EH (cell line): ENCODE measurements around the gene PCDHGB4.
A peak's percentile ranks its signal among the peaks of the same experiment; 100 is the strongest.
"Not testable (repeated sequence)": the region's sequence is repeated elsewhere in the genome, so short reads cannot be mapped to it uniquely, and the experiment has no call there.

Source experiments
- DNase-seq: peaks from one replicate; pipeline ENCODE4 v3.0.0-alpha.2; 2015; ENCODE audit warnings: low read depth

PCDHGB4 gene

DNA sequence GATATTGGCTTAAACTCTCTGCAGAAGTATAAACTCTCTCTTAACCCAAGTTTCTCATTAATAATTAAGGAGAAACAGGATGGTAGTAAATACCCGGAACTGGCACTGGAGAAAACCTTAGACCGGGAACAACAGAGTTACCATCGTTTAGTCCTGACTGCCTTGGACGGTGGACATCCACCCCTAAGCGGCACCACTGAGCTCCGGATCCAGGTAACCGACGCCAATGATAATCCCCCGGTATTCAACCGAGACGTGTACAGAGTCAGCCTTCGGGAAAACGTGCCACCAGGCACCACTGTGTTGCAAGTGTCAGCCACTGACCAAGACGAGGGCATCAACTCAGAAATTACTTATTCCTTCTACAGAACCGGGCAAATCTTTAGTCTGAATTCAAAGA lies 11.1 kb downstream of the PCDHGB4 start:
- DNase-seq: no peak

DNA sequence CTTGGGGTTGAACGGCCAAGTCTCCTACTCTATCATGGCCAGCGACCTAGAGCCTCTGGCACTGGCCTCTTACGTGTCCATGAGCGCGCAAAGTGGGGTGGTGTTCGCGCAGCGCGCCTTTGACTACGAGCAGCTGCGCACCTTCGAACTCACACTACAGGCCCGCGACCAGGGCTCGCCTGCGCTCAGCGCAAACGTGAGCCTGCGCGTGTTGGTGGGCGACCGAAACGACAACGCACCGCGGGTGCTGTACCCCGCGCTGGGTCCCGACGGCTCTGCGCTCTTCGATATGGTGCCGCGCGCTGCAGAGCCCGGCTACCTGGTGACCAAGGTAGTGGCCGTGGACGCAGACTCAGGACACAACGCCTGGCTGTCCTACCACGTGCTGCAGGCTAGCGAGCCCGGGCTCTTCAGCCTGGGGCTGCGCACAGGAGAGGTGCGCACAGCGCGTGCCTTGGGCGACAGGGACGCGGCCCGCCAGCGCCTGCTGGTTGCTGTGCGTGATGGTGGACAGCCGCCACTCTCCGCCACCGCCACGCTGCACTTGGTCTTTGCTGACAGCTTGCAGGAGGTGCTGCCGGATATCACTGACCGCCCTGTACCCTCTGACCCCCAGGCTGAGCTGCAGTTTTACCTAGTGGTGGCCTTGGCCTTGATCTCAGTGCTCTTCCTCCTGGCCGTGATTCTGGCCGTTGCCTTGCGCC lies 12.2 kb downstream of the PCDHGB4 start:
- DNase-seq: no peak

DNA sequence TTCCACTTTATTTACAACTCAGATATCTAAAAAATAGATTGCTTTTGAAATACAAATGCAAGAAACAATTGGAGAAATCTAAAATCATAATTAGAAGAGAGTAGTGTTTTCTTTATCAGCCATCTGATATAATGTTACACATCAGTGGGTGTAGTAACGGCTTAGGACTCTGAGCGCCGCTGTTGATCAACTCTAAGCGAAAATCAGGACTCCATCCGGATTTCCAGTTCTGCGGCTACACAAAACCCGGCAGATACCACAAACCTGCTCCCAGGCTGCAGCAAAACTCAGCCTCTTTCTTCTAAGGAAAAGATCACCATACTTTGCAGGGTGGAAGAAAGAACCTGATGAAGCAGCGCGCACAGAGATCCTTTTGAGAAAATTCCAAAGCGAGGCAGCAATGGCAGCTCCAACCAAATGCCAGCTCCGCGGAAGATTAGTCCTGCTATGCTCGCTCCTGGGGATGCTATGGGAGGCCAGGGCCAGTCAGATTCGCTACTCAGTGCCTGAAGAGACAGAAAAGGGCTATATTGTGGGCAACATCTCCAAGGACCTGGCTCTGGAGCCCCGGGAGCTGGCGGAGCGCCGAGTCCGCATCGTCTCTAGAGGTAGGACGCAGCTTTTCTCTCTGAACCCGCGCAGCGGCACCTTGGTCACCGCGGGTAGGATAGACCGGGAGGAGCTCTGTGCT lies 15.2 kb downstream of the PCDHGB4 start, which contains the start of gene PCDHGA9:
TSS of gene PCDHGA9 (plus strand) at position 226 of the 691 bp plus-strand sequence. CDS start at position 401, 175 bp downstream.
- DNase-seq: peak; percentile 11

DNA sequence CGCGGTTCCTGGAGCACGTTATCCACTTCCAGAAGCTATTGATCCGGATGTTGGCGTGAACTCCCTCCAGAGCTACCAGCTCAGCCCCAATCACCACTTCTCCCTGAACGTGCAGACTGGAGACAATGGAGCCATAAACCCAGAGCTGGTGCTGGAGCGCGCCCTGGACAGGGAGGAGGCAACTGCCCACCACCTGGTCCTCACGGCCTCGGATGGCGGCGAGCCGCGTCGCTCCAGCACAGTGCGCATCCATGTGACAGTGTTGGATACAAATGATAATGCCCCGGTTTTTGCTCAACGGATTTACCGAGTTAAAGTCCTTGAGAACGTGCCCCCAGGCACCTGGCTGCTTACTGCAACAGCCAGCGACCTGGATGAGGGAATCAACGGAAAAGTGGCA lies 15.9 kb downstream of the PCDHGB4 start:
- no peak for DNase-seq

DNA sequence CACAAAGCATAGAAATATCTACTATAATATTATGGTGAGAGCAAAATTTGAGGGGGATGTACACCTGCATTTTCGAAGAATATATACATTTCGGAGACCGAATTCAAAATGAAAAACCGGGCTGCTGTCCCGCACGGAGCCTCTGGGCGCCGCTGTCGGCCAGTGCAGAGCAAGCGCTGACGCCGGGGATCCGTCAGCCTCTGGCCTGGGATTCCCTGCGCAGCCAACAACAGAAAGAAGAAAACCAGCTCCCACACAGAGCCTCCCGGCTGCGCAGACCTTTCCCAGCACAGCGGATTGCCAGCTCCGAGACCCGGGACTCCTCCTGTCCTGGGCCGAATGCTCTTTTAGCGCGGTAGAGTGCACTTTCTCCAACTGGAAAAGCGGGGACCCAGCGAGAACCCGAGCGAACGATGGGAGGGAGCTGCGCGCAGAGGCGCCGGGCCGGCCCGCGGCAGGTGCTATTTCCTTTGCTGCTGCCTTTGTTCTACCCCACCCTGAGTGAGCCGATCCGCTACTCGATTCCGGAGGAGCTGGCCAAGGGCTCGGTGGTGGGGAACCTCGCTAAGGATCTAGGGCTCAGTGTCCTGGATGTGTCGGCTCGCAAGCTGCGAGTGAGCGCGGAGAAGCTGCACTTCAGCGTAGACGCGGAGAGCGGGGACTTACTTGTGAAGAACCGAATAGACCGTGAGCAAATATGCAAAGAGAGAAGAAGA lies 20.4 kb downstream of the PCDHGB4 start, which contains the start of gene PCDHGB6:
TSS of gene PCDHGB6 (plus strand) at position 232 of the 716 bp plus-strand sequence. CDS start at position 414, 182 bp downstream.
- DNase-seq: peak; percentile 28

DNA sequence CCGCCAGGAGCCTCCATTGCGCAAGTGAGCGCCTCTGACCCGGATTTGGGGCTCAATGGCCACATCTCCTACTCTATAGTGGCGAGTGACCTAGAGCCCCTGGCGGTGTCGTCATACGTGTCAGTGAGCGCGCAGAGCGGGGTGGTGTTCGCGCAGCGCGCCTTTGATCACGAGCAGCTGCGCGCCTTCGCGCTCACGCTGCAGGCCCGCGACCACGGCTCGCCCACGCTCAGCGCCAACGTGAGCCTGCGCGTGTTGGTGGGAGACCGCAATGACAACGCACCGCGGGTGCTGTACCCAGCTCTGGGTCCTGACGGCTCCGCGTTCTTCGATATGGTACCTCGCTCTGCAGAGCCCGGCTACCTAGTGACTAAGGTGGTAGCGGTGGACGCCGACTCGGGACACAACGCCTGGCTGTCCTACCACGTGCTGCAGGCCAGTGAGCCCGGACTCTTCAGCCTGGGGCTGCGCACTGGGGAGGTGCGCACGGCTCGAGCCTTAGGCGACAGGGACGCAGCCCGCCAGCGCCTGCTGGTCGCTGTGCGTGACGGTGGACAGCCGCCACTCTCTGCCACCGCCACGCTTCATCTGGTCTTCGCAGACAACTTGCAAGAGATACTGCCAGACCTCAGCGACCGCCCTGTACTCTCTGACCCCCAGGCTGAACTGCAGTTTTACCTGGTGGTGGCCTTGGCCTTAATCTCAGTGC lies 22.3 kb downstream of the PCDHGB4 start:
- no peak for DNase-seq

DNA sequence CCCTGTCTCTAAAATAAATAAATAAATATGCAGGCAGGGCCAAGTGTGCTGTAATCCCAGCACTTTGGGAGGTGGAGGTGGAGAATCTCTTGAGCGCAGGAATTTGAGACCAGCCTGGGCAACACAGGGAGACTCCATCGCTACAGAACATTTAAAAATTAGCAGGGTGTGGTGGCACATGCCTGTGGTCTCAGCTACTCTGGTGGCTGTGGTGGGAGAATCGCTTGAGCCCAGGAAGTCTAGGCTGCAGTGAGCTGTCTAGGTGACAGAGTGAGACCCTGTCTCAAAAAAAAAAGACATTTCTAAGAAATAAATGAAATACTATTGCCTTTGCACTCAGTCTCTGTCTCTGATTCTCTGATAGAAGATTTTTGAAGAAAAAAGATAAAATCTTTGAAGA lies 24.1 kb downstream of the PCDHGB4 start:
- DNase-seq: no peak

DNA sequence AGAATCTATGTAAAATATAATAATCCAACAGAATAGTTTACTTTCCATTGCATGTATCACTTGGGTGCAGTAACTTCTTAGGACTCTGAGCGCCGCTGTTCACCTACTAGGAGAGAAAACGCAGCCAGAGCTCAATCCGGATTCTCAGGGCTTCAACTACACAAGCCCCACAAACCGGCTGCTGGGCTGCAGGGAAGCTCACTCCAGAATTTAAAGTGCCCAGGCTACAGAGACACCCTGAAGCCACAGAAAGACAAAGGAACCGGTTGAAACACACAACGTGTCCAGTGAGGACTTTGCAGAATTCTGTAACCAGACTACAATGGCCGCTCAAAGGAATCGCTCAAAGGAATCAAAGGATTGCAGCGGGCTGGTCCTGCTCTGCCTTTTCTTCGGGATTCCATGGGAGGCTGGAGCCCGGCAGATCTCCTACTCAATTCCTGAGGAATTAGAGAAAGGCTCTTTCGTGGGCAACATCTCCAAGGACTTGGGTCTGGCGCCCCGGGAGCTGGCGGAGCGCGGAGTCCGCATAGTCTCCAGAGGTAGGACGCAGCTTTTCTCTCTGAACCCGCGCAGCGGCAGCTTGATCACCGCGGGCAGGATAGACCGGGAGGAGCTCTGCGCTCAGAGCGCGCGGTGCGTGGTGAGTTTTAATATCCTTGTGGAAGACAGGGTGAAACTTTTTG lies 25.5 kb downstream of the PCDHGB4 start, which contains the start of gene PCDHGA10:
TSS of gene PCDHGA10 (plus strand) at position 134 of the 686 bp plus-strand sequence. CDS start at position 323, 189 bp downstream.
- peak; percentile 72 for DNase-seq

DNA sequence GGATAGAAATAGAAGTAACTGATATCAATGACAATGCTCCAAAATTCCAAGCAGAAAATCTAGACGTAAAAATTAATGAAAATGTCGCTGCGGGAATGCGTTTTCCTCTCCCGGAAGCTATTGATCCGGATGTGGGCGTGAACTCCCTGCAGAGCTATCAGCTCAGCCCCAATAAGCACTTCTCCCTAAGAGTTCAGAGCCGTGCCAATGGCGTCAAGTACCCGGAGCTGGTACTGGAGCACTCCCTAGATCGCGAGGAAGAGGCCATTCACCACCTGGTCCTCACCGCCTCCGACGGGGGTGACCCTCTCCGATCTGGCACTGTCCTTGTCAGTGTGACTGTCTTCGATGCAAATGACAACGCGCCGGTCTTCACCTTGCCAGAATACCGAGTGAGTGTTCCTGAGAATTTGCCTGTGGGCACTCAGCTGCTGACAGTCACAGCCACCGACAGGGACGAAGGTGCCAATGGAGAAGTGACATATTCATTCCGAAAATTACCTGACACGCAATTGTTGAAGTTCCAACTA lies 26.1 kb downstream of the PCDHGB4 start:
- DNase-seq: no peak

DNA sequence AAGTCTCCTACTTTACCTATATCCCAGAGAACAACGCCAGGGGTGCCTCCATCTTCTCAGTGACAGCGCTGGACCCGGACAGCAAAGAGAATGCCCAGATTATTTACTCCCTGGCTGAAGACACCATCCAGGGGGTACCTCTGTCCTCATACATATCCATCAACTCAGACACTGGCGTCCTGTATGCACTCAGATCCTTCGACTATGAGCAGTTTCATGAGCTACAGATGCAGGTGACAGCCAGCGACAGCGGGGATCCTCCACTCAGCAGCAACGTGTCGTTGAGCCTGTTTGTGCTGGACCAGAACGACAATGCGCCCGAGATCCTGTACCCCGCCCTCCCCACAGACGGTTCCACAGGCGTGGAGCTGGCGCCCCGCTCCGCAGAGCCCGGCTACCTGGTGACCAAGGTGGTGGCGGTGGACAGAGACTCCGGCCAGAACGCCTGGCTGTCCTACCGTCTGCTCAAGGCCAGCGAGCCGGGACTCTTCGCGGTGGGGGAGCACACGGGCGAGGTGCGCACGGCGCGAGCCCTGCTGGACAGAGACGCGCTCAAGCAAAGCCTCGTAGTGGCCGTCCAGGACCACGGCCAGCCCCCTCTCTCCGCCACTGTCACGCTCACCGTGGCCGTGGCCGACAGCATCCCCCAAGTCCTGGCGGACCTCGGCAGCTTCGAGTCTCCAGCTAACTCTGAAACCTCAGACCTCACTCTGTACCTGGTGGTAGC lies 27.2 kb downstream of the PCDHGB4 start:
- not testable (repeated sequence) for DNase-seq

DNA sequence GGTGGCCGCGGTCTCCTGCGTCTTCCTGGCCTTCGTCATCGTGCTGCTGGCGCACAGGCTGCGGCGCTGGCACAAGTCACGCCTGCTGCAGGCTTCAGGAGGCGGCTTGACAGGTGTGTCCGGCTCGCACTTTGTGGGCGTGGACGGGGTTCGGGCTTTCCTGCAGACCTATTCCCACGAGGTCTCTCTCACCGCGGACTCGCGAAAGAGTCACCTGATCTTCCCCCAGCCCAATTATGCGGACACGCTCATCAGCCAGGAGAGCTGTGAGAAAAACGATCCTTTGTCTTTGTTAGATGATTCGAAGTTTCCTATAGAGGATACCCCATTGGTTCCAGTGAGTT lies 27.7 kb downstream of the PCDHGB4 start:
- DNase-seq: not testable (repeated sequence)

DNA sequence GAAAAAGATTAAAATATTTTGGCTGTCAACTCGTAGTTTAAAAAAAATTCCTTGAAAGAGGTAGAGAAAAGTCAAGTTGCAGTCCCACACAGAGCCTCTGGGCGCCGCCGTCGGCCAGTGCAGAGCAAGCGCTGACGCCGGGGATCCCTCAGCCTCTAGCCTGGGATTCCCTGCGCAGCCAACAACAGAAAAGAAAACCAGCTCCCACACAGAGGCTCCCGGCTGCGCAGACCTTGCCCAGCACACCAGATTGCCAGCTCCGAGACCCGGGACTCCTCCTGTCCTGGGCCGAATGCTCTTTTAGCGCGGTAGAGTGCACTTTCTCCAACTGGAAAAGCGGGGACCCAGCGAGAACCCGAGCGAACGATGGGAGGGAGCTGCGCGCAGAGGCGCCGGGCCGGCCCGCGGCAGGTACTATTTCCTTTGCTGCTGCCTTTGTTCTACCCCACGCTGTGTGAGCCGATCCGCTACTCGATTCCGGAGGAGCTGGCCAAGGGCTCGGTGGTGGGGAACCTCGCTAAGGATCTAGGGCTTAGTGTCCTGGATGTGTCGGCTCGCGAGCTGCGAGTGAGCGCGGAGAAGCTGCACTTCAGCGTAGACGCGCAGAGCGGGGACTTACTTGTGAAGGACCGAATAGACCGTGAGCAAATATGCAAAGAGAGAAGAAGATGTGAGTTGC lies 30.1 kb downstream of the PCDHGB4 start, which contains the start of gene PCDHGB7:
TSS of gene PCDHGB7 (plus strand) at position 184 of the 679 bp plus-strand sequence. CDS start at position 367, 183 bp downstream.
- DNase-seq: peak; percentile 80

DNA sequence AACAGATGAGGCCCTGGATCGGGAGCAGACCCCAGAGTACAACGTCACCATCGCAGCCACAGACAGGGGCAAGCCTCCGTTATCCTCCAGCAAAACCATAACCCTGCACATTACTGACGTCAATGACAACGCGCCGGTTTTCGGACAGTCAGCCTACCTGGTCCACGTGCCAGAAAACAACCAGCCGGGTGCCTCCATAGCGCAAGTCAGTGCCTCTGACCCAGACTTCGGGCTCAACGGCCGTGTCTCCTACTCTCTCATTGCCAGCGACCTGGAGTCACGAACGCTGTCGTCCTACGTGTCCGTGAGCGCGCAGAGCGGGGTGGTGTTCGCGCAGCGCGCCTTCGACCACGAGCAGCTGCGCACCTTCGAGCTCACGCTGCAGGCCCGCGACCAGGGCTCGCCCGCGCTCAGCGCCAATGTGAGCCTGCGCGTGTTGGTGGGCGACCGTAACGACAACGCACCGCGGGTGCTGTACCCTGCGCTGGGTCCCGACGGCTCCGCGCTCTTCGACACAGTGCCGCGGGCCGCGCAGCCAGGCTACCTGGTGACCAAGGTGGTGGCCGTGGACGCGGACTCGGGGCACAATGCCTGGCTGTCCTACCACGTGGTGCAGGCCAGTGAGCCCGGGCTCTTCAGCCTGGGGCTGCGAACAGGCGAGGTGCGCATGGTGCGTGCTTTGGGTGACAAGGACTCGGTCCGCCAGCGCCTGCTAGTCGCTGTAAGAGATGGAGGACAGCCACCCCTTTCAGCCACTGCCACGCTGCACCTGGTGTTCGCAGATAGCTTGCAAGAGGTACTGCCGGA lies 31.8 kb downstream of the PCDHGB4 start:
- no peak for DNase-seq

DNA sequence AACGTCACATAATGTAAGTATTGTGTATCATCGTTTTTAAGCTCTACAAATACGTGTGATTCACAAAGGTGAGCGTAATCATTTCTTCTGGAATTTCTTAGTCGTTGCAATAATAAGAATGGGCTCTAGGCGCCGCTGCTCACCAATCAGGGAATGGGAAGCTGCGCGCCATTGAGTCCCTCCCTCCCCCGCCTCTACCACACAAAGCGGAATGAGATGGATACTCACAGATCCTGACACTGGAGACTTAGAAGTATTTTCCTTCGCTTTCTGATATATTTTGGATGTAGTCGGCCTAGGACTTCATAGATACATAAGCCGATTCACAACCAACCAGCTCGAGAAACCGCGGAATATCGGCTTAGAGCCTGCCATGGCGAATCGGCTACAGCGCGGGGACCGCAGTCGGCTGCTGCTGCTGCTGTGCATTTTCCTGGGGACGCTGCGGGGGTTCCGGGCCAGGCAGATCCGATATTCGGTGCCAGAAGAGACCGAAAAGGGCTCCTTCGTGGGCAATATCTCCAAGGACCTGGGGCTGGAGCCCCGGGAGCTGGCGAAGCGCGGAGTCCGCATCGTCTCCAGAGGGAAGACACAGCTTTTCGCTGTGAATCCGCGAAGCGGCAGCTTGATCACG lies 33.5 kb downstream of the PCDHGB4 start, which contains the start of gene PCDHGA11:
TSS of gene PCDHGA11 (plus strand) at position 197 of the 634 bp plus-strand sequence. CDS start at position 374, 177 bp downstream.
- DNase-seq: peak; percentile 14

DNA sequence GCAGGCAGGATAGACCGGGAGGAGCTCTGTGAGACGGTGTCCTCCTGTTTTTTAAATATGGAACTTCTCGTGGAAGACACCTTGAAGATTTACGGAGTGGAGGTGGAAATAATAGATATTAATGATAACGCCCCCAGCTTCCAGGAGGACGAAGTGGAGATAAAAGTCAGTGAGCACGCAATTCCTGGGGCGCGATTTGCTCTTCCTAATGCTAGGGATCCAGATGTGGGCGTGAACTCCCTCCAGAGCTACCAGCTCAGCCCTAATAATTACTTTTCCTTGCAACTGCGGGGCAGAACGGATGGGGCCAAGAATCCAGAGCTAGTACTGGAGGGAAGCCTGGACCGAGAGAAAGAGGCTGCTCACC lies 34.0 kb downstream of the PCDHGB4 start:
- DNase-seq: no peak

DNA sequence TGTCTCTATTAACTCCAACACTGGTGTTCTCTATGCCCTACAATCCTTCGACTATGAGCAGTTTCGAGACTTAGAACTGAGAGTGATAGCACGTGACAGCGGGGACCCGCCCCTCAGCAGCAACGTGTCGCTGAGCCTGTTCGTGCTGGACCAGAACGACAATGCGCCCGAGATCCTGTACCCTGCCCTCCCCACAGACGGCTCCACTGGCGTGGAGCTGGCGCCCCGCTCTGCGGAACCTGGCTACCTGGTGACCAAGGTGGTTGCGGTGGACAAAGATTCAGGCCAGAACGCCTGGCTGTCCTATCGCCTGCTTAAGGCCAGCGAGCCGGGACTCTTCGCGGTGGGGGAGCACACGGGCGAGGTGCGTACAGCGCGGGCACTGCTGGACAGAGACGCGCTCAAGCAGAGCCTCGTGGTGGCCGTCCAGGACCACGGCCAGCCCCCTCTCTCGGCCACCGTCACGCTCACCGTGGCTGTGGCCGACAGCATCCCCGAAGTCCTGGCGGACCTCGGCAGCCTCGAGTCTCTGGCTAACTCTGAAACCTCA lies 35.3 kb downstream of the PCDHGB4 start:
- DNase-seq: no peak

DNA sequence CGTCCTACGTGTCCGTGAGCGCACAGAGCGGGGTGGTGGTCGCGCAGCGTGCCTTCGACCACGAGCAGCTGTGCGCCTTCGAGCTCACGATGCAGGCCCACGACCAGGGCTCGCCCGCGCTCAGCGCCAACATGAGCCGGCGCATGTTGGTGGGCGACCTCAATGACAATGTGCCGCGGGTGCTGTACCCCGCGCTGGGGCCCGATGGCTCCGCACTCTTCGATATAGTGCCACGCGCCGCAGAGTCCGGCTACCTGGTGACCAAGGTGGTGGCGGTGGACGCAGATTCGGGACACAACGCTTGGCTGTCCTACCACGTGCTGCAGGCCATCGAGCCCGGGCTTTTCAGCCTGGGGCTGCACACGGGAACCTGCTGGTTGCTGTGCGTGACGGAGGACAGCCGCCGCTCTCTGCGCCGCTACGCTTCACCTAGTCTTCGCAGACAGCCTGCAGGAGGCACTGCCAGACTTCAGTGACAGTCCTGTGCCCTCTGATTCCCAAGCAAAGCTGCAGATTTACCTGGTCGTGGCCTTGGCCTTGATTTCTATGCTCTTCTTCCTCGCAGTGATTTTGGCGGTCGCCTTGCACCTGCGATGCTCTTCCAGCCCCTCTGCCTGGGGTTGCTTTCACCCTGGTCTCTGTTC lies 40.4 kb downstream of the PCDHGB4 start:
- DNase-seq: no peak
